Measurements from ENCODE around the gene WDR55.
"Not testable (repeated sequence)": the region's sequence is repeated elsewhere in the genome, so short reads cannot be mapped to it uniquely, and the experiment has no call there.

The WDR55 gene

GRCh38 chr5:140664359-140665119 lies at the start of gene WDR55:
Gene WDR55, plus strand, starts transcription at chr5:140664904. Its CDS starts 9 bp downstream, at chr5:140664913.
- DNase-seq (ENCODE audit: low read depth in 2 of 2, low spot score in 1 of 2): peak; percentile 91 to 93

GRCh38 chr5:140622301-140622700 lies 42.4 kb upstream of the WDR55 start:
- no peak for DNase-seq (ENCODE audit: low read depth in 2 of 2, low spot score in 1 of 2)

- DNase-seq (ENCODE audit: low read depth in 2 of 2, low spot score in 1 of 2): not testable (repeated sequence)
Observed at GRCh38 chr5:140623061-140623460, 41.6 kb upstream of the WDR55 start.

- DNase-seq (ENCODE audit: low read depth in 2 of 2, low spot score in 1 of 2): not testable (repeated sequence)
Observed at GRCh38 chr5:140624886-140625285, 39.8 kb upstream of the WDR55 start.

- DNase-seq (ENCODE audit: low read depth in 2 of 2, low spot score in 1 of 2): no peak
Observed at GRCh38 chr5:140627972-140628371, 36.7 kb upstream of the WDR55 start.

- no peak for DNase-seq (ENCODE audit: low read depth in 2 of 2, low spot score in 1 of 2)
Observed at GRCh38 chr5:140628711-140629110, 36.0 kb upstream of the WDR55 start.

GRCh38 chr5:140630292-140631035 lies 34.2 kb upstream of the WDR55 start:
- no peak for DNase-seq (ENCODE audit: low read depth in 2 of 2, low spot score in 1 of 2)

- DNase-seq (ENCODE audit: low read depth in 2 of 2, low spot score in 1 of 2): no peak
Observed at GRCh38 chr5:140631036-140631417, 33.7 kb upstream of the WDR55 start.

GRCh38 chr5:140631831-140632365 lies 32.8 kb upstream of the WDR55 start:
- DNase-seq (ENCODE audit: low read depth in 2 of 2, low spot score in 1 of 2): no peak

GRCh38 chr5:140632366-140633020 lies 32.2 kb upstream of the WDR55 start:
- DNase-seq (ENCODE audit: low read depth in 2 of 2, low spot score in 1 of 2): peak in 1 of 2 donors; percentile 18

GRCh38 chr5:140633021-140633471 lies 31.7 kb upstream of the WDR55 start, which contains the start of gene CD14:
Gene CD14, minus strand, starts transcription at chr5:140633175. Its CDS starts 104 bp downstream, at chr5:140633071.
- no peak for DNase-seq (ENCODE audit: low read depth in 2 of 2, low spot score in 1 of 2)

GRCh38 chr5:140633501-140633900 lies 31.2 kb upstream of the WDR55 start:
- no peak for DNase-seq (ENCODE audit: low read depth in 2 of 2, low spot score in 1 of 2)

- no peak for DNase-seq (ENCODE audit: low read depth in 2 of 2, low spot score in 1 of 2)
Observed at GRCh38 chr5:140634103-140634502, 30.6 kb upstream of the WDR55 start.

GRCh38 chr5:140635291-140636257 lies 29.1 kb upstream of the WDR55 start:
- DNase-seq (ENCODE audit: low read depth in 2 of 2, low spot score in 1 of 2): no peak

- DNase-seq (ENCODE audit: low read depth in 2 of 2, low spot score in 1 of 2): no peak
Observed at GRCh38 chr5:140637371-140638100, 27.2 kb upstream of the WDR55 start.

GRCh38 chr5:140638898-140639147 lies 25.9 kb upstream of the WDR55 start:
- not testable (repeated sequence) for DNase-seq (ENCODE audit: low read depth in 2 of 2, low spot score in 1 of 2)

GRCh38 chr5:140639148-140639981 lies 25.3 kb upstream of the WDR55 start, which contains the start of gene TMCO6:
Gene TMCO6, plus strand, starts transcription at chr5:140639451. Its CDS starts 77 bp downstream, at chr5:140639528.
- DNase-seq (ENCODE audit: low read depth in 2 of 2, low spot score in 1 of 2): peak; percentile 90 to 93

GRCh38 chr5:140641716-140642115 lies 23.0 kb upstream of the WDR55 start:
- DNase-seq (ENCODE audit: low read depth in 2 of 2, low spot score in 1 of 2): no peak

- DNase-seq (ENCODE audit: low read depth in 2 of 2, low spot score in 1 of 2): no peak
Observed at GRCh38 chr5:140642718-140643117, 22.0 kb upstream of the WDR55 start.
